Vagina (tissue), 2 donors: ENCODE measurements around the gene GGT7.
A peak's percentile ranks its signal among the peaks of the same experiment; 100 is the strongest.

Source experiments
- POLR2A ChIP-seq, 2 donors: fragments of 450-650 bp; IDR thresholded peaks; one replicate each; pipeline ENCODE4 v1.6.1; 2017; ENCODE audit warnings: antibody characterized with exemption in 2 of 2, mild to moderate bottlenecking in 2 of 2, moderate library complexity in 2 of 2
- POLR2AphosphoS5 ChIP-seq, 2 donors: sonication (generic); formaldehyde crosslinking; IDR thresholded peaks; one replicate each; pipeline ENCODE4 v1.9.0; 2017; ENCODE audit warnings: antibody characterized with exemption in 2 of 2, mild to moderate bottlenecking in 2 of 2, low read depth in 1 of 2; ENCODE audit not compliant: insufficient read depth in 1 of 2
- TF ChIP-seq, protein P1 (sequence below), 3 experiments: fragments of 450-650 bp in 2 of 3; fragments of 200-600 bp in 1 of 3; sonication (generic) in 1 of 3; IDR thresholded peaks; one replicate each; pipeline ENCODE4 v1.5.1; 2017 to 2019; ENCODE audit warnings: antibody characterized with exemption in 3 of 3, mild to moderate bottlenecking in 2 of 3, moderate library complexity in 2 of 3

DNA sequence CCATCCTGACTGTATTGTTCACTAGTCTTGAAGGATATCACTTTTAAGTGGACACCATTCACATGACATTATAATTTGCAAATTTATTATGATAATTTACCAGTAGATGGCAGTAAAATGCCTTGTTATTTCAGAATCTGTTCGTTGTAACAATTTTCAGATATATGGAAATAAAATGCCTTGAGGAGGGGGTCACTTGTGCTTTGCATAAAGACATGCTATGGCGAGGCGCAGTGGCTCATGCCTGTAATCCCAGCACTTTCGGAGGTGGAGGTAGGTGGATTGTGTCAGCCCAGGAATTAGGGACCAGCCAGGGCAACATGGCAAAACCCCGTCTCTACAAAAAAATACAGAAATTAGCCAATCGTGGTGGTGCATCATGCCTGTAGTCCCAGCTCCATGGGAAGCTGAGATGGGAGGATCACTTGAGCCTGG lies 38.2 kb downstream of the GGT7 start:
- TF ChIP-seq POLR2A (IDR thresholded peaks at IDR 0.05) (no peak), POLR2AphosphoS5 (IDR thresholded peaks at IDR 0.05; ENCODE audit: insufficient read depth in 1 of 2, low read depth in 1 of 2) (no peak)
- TF ChIP-seq, protein P1, sequence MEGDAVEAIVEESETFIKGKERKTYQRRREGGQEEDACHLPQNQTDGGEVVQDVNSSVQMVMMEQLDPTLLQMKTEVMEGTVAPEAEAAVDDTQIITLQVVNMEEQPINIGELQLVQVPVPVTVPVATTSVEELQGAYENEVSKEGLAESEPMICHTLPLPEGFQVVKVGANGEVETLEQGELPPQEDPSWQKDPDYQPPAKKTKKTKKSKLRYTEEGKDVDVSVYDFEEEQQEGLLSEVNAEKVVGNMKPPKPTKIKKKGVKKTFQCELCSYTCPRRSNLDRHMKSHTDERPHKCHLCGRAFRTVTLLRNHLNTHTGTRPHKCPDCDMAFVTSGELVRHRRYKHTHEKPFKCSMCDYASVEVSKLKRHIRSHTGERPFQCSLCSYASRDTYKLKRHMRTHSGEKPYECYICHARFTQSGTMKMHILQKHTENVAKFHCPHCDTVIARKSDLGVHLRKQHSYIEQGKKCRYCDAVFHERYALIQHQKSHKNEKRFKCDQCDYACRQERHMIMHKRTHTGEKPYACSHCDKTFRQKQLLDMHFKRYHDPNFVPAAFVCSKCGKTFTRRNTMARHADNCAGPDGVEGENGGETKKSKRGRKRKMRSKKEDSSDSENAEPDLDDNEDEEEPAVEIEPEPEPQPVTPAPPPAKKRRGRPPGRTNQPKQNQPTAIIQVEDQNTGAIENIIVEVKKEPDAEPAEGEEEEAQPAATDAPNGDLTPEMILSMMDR (IDR thresholded peaks at IDR 0.05), result peak in 2 of 3 experiments; percentile 20 to 21
